ENCODE measurements around the gene ANKIB1.

DNA sequence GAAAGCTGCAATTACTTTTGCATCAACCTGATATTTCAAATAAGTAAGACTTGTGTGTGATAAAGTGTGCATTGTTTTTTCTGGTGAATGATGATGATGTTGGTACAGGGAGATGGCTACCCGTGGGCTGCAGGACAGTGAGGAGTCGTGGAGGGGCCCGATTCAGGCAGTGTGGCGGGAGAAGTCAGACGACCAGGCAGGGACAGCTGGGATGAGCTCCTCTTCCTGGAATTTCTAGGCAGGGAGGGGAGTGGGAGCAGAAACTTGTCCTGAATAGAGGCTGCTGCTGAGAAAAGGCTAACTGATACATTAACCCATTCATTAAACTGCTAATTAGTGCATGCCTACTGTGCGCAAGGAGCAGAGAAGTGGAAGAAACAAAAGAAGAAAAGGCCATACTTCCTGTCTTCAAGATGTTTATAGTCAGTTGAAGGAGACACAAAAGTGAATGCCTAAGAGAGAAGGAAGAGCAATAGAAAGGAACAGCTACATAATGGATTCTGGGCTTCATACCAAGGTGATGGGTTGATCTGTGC, 192.2 kb downstream of the ANKIB1 start:
- TF ChIP-seq POLR2A (IDR thresholded peaks at IDR 0.05) (no peak), CTCF (IDR thresholded peaks at IDR 0.05) (no peak)
